BLaER1 treated with 17β-estradiol and CSF1 and Interleukin-3, amounts not matched to agents 10 nM and 100 nM (cell line): ENCODE data around the gene SFTPB.

Source experiments
- H3K27ac ChIP-seq, 11 experiments: shearing (Covaris generic); formaldehyde crosslinking; 2 replicates each; pipeline ENCODE4 v1.8.1; 2022
- H3K27me3 ChIP-seq, 11 experiments: shearing (Covaris generic); formaldehyde crosslinking; 2 replicates each; pipeline ENCODE4 v1.8.1; 2022
- H3K36me3 ChIP-seq, 11 experiments: shearing (Covaris generic); formaldehyde crosslinking; 2 replicates each; pipeline ENCODE4 v1.8.1; 2022
- H3K4me1 ChIP-seq, 10 experiments: shearing (Covaris generic); formaldehyde crosslinking; 2 replicates each; pipeline ENCODE4 v1.8.1; 2022
- H3K4me2 ChIP-seq, 11 experiments: shearing (Covaris generic); formaldehyde crosslinking; 2 replicates each; pipeline ENCODE4 v1.8.1; 2022
- H3K4me3 ChIP-seq, 10 experiments: shearing (Covaris generic); formaldehyde crosslinking; 2 replicates each; pipeline ENCODE4 v1.8.1; 2022
- H3K9ac ChIP-seq, 11 experiments: shearing (Covaris generic); formaldehyde crosslinking; 2 replicates each; pipeline ENCODE4 v1.8.1; 2022
- H3K9me3 ChIP-seq, 11 experiments: shearing (Covaris generic); formaldehyde crosslinking; replicated peaks in 1 of 11; 2 replicates each; pipeline ENCODE4 v1.8.1; 2022
- H4K20me1 ChIP-seq, 11 experiments: shearing (Covaris generic); formaldehyde crosslinking; 2 replicates each; pipeline ENCODE4 v1.8.1; 2022
- Cebpa-rat ChIP-seq, 11 experiments: shearing (Covaris generic); IDR thresholded peaks; 2 replicates each; pipeline ENCODE4 v1.8.1; 2022

The SFTPB gene

DNA sequence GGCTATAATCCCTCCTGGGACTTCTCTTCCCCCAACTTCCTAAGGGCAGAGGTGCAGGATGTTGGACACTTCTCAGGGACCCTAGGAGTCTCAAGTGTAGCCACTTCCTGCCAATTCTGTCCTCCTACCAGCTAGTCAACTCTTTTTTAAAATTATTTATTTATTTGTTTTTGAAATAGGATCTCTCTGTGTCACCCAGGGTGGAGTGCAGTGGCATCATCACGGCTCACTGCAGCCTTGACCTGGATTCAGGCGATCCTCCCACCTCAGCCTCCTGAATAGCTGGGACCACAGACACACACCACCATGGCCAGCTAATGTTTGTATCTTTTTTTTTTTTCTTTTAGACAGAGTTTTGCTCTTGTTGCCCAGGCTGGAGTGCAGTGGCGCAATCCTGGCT is 11.5 kb downstream of the SFTPB start:
- H3K9me3 ChIP-seq = no peaks in the 10 kb centered on the region
- H3K4me2 ChIP-seq = no peak overlapping the region
- TF ChIP-seq Cebpa-rat (IDR thresholded peaks at IDR 0.05) = no peak
- H3K27ac ChIP-seq = no peak overlapping the region
- no peak overlapping the region for H3K9ac ChIP-seq
- peaks cover 0 to 11% (median 0%) of the 10 kb centered on the region in 10 experiments; a peak in 4 of 20 replicates for H3K4me1 ChIP-seq
- H3K36me3 ChIP-seq = peaks cover 57 to 87% (median 74%) of the 10 kb centered on the region in 11 experiments
- no peak overlapping the region for H3K4me3 ChIP-seq
- peaks cover 0 to 21% (median 0%) of the 10 kb centered on the region in 11 experiments; a peak in 4 of 22 replicates for H4K20me1 ChIP-seq
- H3K27me3 ChIP-seq = no peaks in the 10 kb centered on the region

DNA sequence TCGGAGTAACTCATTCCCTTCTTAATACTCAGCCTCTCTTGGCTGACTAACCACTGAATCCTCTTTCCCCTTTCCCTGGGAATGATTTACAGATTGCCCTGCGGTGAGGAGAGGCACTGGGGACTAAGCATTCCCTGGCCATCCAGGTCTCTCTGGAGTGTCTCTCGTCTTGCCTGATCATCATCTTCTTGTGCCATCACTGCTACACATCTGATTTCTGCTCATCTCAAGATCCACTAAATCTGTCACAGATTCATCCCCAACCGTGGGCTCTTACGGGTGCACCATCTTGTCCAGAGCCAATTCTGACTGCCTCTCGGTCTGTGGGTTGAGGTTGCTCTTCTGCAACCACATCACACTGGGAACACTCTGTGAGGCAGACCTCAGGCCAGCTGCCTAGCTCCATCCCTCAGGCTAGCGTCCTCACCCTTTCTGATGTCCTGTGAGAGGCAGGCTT is 12.0 kb downstream of the SFTPB start:
- Histone ChIP-seq H3K4me2 (no peak overlapping the region), H3K4me1 (peaks cover 0 to 11% (median 0%) of the 10 kb centered on the region in 10 experiments; a peak in 4 of 20 replicates), H3K36me3 (peaks cover 62 to 89% (median 79%) of the 10 kb centered on the region in 11 experiments), H3K9ac (no peak overlapping the region), H3K27me3 (no peaks in the 10 kb centered on the region), H3K27ac (no peak overlapping the region), H4K20me1 (peaks cover 0 to 21% (median 0%) of the 10 kb centered on the region in 11 experiments; a peak in 4 of 22 replicates), H3K4me3 (no peak overlapping the region), H3K9me3 (no peaks in the 10 kb centered on the region)
- no peak for TF ChIP-seq Cebpa-rat (IDR thresholded peaks at IDR 0.05)

DNA sequence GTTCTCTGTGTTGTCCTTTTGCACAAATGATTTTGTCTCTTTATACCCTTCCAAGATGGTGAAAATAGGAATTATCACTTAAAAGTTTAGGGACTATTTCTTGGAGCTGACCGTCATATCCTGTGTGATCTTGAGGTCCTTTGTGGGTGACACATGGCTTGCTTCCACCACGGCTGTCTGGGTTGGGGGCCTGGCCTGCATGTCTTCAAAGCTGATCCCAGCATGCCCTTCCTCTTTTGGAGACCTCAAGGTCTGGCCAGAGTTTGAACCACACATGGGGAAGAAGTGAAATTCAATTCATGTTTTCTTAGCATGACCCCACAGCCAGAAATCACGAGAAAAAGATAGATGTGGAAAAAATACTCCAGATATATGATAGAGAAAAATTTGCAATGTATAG is 14.0 kb downstream of the SFTPB start:
- Histone ChIP-seq H3K4me1 (peaks cover 0 to 8% (median 0%) of the 10 kb centered on the region in 10 experiments; a peak in 4 of 20 replicates), H3K9me3 (no peaks in the 10 kb centered on the region), H3K27ac (no peak overlapping the region), H3K36me3 (peaks cover 81 to 96% (median 91%) of the 10 kb centered on the region in 11 experiments), H3K9ac (no peak overlapping the region), H3K4me2 (no peak overlapping the region), H4K20me1 (peaks cover 0 to 19% (median 5%) of the 10 kb centered on the region in 11 experiments; a peak in 11 of 22 replicates), H3K4me3 (no peak overlapping the region), H3K27me3 (no peaks in the 10 kb centered on the region)
- TF ChIP-seq Cebpa-rat (IDR thresholded peaks at IDR 0.05) = no peak

DNA sequence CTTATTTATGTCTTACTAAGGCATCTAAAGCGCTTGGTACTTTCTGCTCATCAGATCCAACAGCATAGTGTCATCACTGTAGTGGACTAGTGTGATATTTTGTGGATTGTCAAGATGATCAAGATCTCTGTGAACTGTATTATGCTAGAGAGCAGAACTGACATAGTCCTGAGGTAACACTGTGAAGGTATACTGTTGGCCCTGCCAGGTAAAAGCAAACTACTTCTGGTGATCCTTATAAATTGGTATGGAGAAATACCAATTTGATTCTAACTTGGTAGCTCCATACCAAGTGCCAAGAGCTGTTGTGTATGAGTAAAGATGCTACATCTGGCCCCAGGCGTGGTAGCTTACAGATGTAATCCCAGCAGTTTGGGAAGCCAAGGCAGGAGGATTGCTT is 15.9 kb downstream of the SFTPB start:
- H3K27ac ChIP-seq = no peak overlapping the region
- H3K27me3 ChIP-seq = no peaks in the 10 kb centered on the region
- TF ChIP-seq Cebpa-rat (IDR thresholded peaks at IDR 0.05) = no peak
- peaks cover 10 to 25% (median 17%) of the 10 kb centered on the region in 10 experiments for H3K4me1 ChIP-seq
- H3K36me3 ChIP-seq = peaks cover 86 to 100% (median 99%) of the 10 kb centered on the region in 11 experiments
- no peak overlapping the region for H3K4me3 ChIP-seq
- H4K20me1 ChIP-seq = peaks cover 9 to 38% (median 24%) of the 10 kb centered on the region in 11 experiments; a peak in 18 of 22 replicates
- H3K9me3 ChIP-seq = no peaks in the 10 kb centered on the region
- H3K4me2 ChIP-seq = no peak overlapping the region
- no peak overlapping the region; a peak in 1 of 22 replicates for H3K9ac ChIP-seq

DNA sequence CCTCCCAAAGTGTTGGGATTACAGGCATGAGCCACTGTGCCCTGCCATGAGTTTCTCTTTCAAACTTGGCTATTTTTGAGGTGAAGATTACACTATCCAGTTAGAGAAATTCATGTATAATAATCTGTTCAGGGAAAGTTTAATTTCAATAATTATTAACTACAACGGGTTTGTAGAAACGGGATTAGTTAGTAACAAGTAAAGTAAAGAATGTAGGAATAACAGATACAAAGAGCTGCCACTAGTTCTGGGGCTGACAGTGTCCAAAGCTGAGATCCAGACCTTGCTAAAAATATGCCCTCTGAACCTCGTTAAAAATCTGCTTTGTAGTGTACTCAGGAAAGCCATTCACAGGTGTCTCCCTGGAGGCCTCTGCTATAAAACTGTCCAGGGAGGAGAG is 16.9 kb downstream of the SFTPB start:
- Histone ChIP-seq H4K20me1 (peaks cover 9 to 48% (median 29%) of the 10 kb centered on the region in 11 experiments; a peak in 18 of 22 replicates), H3K27ac (no peak overlapping the region), H3K9ac (no peak overlapping the region), H3K4me1 (peaks cover 10 to 28% (median 21%) of the 10 kb centered on the region in 10 experiments), H3K27me3 (no peaks in the 10 kb centered on the region), H3K4me3 (no peak overlapping the region), H3K4me2 (no peak overlapping the region), H3K36me3 (peaks cover 89 to 100% (median 99%) of the 10 kb centered on the region in 11 experiments), H3K9me3 (no peaks in the 10 kb centered on the region)
- no peak for TF ChIP-seq Cebpa-rat (IDR thresholded peaks at IDR 0.05)

DNA sequence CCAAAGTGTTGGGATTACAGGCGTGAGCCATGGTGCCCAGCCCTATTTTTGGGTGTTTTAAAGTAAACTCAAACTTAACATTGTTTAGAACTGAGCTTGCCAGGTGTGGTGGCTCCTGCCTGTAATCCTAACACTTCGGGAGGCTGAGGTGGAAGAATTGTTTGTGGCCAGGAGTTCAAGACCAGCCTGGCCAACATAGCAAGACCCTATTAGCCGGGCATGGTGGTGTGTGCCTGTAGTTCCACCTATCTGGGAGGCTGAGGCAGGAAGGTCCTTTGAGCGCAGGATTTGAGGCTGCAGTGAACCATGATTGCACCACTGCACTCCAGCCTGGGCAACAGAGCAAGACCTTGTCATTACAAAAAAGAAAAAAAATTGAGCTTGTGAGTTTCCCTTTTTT is 17.5 kb downstream of the SFTPB start:
- Histone ChIP-seq H3K36me3 (peaks cover 92 to 100% (median 99%) of the 10 kb centered on the region in 11 experiments), H3K9ac (no peak overlapping the region), H3K9me3 (no peaks in the 10 kb centered on the region), H3K4me3 (no peak overlapping the region), H3K27ac (no peak overlapping the region), H3K4me1 (peaks cover 10 to 28% (median 21%) of the 10 kb centered on the region in 10 experiments), H3K27me3 (no peaks in the 10 kb centered on the region), H3K4me2 (no peak overlapping the region), H4K20me1 (peaks cover 9 to 54% (median 32%) of the 10 kb centered on the region in 11 experiments; a peak in 18 of 22 replicates)
- TF ChIP-seq Cebpa-rat (IDR thresholded peaks at IDR 0.05) = no peak

DNA sequence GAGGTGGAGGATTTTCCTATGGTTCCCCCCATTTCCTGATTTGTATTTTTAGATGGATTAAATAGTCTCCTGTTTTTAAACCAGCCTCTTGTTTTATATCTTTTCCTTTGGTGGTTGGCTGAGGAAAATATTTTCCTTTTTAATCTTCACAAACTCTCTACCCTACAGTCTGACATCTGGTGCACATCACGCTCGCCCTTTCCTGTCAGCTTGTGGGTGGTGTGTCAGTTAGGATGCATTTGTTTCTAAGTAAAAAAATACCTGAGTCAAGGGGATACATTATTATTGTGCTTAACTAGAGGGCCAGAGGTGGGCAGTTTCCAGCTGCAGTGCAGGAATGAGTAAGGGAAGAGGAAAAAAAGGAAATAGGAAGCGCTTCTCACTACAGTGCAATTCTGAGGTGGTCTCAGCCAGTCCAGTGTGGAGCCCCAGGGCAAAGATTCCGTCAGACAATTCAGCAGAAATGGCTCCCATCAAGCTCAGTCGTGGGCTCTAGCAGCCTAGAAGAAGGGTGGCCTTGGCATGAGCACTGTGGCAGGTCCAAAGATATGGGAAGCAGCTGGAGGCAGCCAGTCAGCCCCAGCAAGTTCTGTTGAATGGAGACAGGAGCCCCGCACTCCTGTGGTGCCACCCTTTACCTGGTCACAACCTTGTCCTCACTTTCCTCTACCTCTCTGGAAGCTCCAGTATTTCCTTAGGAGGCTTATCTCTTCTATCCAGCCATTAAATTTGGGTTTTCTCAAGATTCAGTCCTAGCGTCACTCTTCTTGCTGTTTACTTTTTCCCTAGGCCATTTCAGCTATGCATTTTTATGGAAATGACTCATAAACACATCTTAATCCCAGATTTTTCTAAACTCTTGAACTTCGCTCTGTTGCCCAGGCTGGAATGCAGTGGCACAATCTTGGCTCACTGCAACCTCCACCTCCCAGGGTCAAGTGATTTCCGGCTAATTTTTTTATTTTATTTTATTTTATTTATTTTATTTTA is 18.5 kb downstream of the SFTPB start:
- Histone ChIP-seq H3K36me3 (peaks cover 95 to 100% (median 100%) of the 10 kb centered on the region in 11 experiments), H3K4me1 (peaks cover 10 to 28% (median 21%) of the 10 kb centered on the region in 10 experiments), H3K27me3 (no peaks in the 10 kb centered on the region), H3K4me2 (no peak overlapping the region), H3K9ac (no peak overlapping the region), H4K20me1 (peaks cover 9 to 64% (median 40%) of the 10 kb centered on the region in 11 experiments; a peak in 18 of 22 replicates), H3K27ac (no peak overlapping the region), H3K4me3 (no peak overlapping the region), H3K9me3 (no peaks in the 10 kb centered on the region)
- TF ChIP-seq Cebpa-rat (IDR thresholded peaks at IDR 0.05) = no peak

DNA sequence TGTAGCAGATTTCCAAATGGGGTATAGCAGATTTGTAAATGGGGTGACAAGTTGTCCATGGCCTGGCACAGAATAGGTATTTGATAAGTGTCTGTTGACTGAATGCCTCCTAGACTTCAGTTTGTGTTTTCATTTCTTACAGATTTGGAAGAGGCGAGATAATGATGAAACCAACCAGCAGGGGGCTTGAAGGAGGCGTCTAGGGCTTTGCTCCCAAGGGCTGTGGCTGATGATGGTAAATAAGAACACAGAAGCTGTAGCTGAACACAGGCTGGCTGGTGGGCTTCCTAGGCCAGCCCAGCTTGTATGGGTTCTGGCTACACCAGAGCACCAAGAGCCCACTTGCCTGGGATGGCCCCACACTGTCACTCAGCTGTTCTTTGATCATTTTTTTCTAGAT is 19.4 kb downstream of the SFTPB start:
- H3K27ac ChIP-seq = peak overlapping the region in 2 of 11 experiments; percentile 21; a peak in 3 of 22 replicates
- no peak for TF ChIP-seq Cebpa-rat (IDR thresholded peaks at IDR 0.05)
- H3K4me2 ChIP-seq = peak overlapping the region in 4 of 11 experiments; percentile 3 to 35 (median 18); a peak in 3 of 22 replicates
- H3K9me3 ChIP-seq = no peaks in the 10 kb centered on the region
- H4K20me1 ChIP-seq = peaks cover 9 to 67% (median 46%) of the 10 kb centered on the region in 11 experiments; a peak in 19 of 22 replicates
- no peak overlapping the region for H3K4me3 ChIP-seq
- peaks cover 98 to 100% (median 100%) of the 10 kb centered on the region in 11 experiments for H3K36me3 ChIP-seq
- H3K9ac ChIP-seq = no peak overlapping the region
- peaks cover 10 to 23% (median 19%) of the 10 kb centered on the region in 10 experiments for H3K4me1 ChIP-seq
- H3K27me3 ChIP-seq = no peaks in the 10 kb centered on the region
